HT1080 (cell line): Measurements from ENCODE around the gene LRRTM4. TPM values are rescaled to one million over a fixed set of nuclear protein-coding genes. Genes with fewer than 3 reads are reported as not detected.

ENCODE experiments used
- DNase-seq: peaks from one replicate; pipeline ENCODE4 v3.0.0-alpha.2; 2015; ENCODE audit warnings: low read depth
- total RNA-seq: library from RNA; depleted of rRNA; stranded (reverse); fragments of >200 nt; shearing (Covaris generic); gene quantifications from 2 replicates; pipeline ENCODE4 v1.2.3, GENCODE V29; 2014

LRRTM4 gene
- total RNA-seq, 1 experiment from 2014 or later = 0.03 TPM

- DNase-seq = no peak
These were observed 520.3 kb downstream of the LRRTM4 start for GRCh38 chr2:77001895-77002294.

- DNase-seq = peak; percentile 63
These were observed 523.5 kb downstream of the LRRTM4 start for GRCh38 chr2:76998704-76999103.

GRCh38 chr2:76998152-76998551, 524.0 kb downstream of the LRRTM4 start:
- no peak for DNase-seq

GRCh38 chr2:76997296-76997695, 524.9 kb downstream of the LRRTM4 start:
- no peak for DNase-seq

- DNase-seq = no peak
These were observed 536.6 kb downstream of the LRRTM4 start for GRCh38 chr2:76985387-76986136.

GRCh38 chr2:76984359-76984758, 537.8 kb downstream of the LRRTM4 start:
- peak; percentile 22 for DNase-seq

- DNase-seq = no peak
These were observed 541.9 kb downstream of the LRRTM4 start for GRCh38 chr2:76980067-76980787.

- peak; percentile 20 for DNase-seq
These were observed 544.1 kb downstream of the LRRTM4 start for GRCh38 chr2:76977846-76978727.

- DNase-seq = no peak
These were observed 546.4 kb downstream of the LRRTM4 start for GRCh38 chr2:76975752-76976151.

- DNase-seq = no peak
These were observed 548.6 kb downstream of the LRRTM4 start for GRCh38 chr2:76973610-76974009.

GRCh38 chr2:76965772-76966171, 556.4 kb downstream of the LRRTM4 start:
- no peak for DNase-seq

- DNase-seq = peak; percentile 5
These were observed 563.4 kb downstream of the LRRTM4 start for GRCh38 chr2:76958749-76959148.

GRCh38 chr2:76953733-76954347, 568.3 kb downstream of the LRRTM4 start:
- DNase-seq = peak; percentile 70

- no peak for DNase-seq
These were observed 575.5 kb downstream of the LRRTM4 start for GRCh38 chr2:76946631-76947145.

GRCh38 chr2:76940559-76940958, 581.6 kb downstream of the LRRTM4 start:
- DNase-seq = no peak

GRCh38 chr2:76938153-76938552, 584.0 kb downstream of the LRRTM4 start:
- DNase-seq = no peak

- DNase-seq = no peak
These were observed 589.6 kb downstream of the LRRTM4 start for GRCh38 chr2:76932550-76932949.

- no peak for DNase-seq
These were observed 592.0 kb downstream of the LRRTM4 start for GRCh38 chr2:76930056-76930744.

GRCh38 chr2:76928026-76928425, 594.1 kb downstream of the LRRTM4 start:
- DNase-seq = no peak

- no peak for DNase-seq
These were observed 601.2 kb downstream of the LRRTM4 start for GRCh38 chr2:76921006-76921405.
